H9 (cell line): ENCODE results near the gene SMPD2. TPM values are rescaled to one million over a fixed set of nuclear protein-coding genes. Genes with fewer than 3 reads are reported as not detected.

Experiments used
- DNase-seq: peaks from one replicate; pipeline ENCODE4 v3.0.0-alpha.2; 2017
- H2AFZ ChIP-seq: one replicate; pipeline ENCODE4 v1.6.1; 2013; ENCODE audit warnings: mild to moderate bottlenecking, low read length, control low read depth, moderate library complexity
- H2AK5ac ChIP-seq: 2 replicates; pipeline ENCODE4 v1.6.1; 2013; ENCODE audit warnings: low read length, control low read depth, mixed read lengths; ENCODE audit not compliant: insufficient read length
- H2BK120ac ChIP-seq: one replicate; pipeline ENCODE4 v1.6.1; 2013; ENCODE audit warnings: low read depth, mild to moderate bottlenecking, low read length, control low read depth, inconsistent platforms; ENCODE audit not compliant: poor library complexity, severe bottlenecking
- H2BK12ac ChIP-seq: 2 replicates; pipeline ENCODE4 v1.6.1; 2013; ENCODE audit warnings: low read length, control low read depth, mixed read lengths, low read depth; ENCODE audit not compliant: insufficient read length
- H2BK15ac ChIP-seq: 2 replicates; pipeline ENCODE4 v1.6.1; 2013; ENCODE audit warnings: low read depth, low read length, control low read depth
- H2BK20ac ChIP-seq: one replicate; pipeline ENCODE4 v1.6.1; 2013; ENCODE audit warnings: low read depth, mild to moderate bottlenecking, low read length, control low read depth, inconsistent platforms; ENCODE audit not compliant: poor library complexity, severe bottlenecking
- H2BK5ac ChIP-seq: 2 replicates; pipeline ENCODE4 v1.6.1; 2013; ENCODE audit warnings: low read length, control low read depth, mixed read lengths; ENCODE audit not compliant: insufficient read length
- H3K14ac ChIP-seq: 2 replicates; pipeline ENCODE4 v1.6.1; 2013; ENCODE audit warnings: low read length, control low read depth; ENCODE audit not compliant: insufficient read depth
- H3K18ac ChIP-seq: 2 replicates; pipeline ENCODE4 v1.6.1; 2013; ENCODE audit warnings: low read depth, mild to moderate bottlenecking, mixed read lengths, low read length, control low read depth; ENCODE audit not compliant: insufficient read length
- H3K23ac ChIP-seq: 2 replicates; pipeline ENCODE4 v1.6.1; 2013; ENCODE audit warnings: low read length, control low read depth, mixed read lengths, low read depth; ENCODE audit not compliant: insufficient read length
- H3K23me2 ChIP-seq: 2 replicates; pipeline ENCODE4 v1.6.1; 2013; ENCODE audit warnings: low read depth, mild to moderate bottlenecking, mixed read lengths, low read length, control low read depth; ENCODE audit not compliant: insufficient read length, poor library complexity, severe bottlenecking
- H3K27ac ChIP-seq: 2 replicates; pipeline ENCODE4 v1.5.1; 2013; ENCODE audit warnings: low read length, control low read depth, mixed read lengths, low read depth; ENCODE audit not compliant: insufficient read length
- H3K27me3 ChIP-seq: 2 replicates; pipeline ENCODE4 v1.6.1; 2013; ENCODE audit warnings: low read length, control low read depth, inconsistent platforms; ENCODE audit not compliant: insufficient read depth
- H3K4ac ChIP-seq: 2 replicates; pipeline ENCODE4 v1.6.1; 2013; ENCODE audit warnings: low read depth, mild to moderate bottlenecking, control low read depth, inconsistent platforms, low read length, moderate library complexity
- H3K4me1 ChIP-seq: 2 replicates; pipeline ENCODE4 v1.6.1; 2013; ENCODE audit warnings: low read length, control low read depth, inconsistent platforms; ENCODE audit not compliant: insufficient read depth
- H3K4me2 ChIP-seq: 2 replicates; pipeline ENCODE4 v1.6.1; 2013; ENCODE audit warnings: low read length, control low read depth, mixed read lengths; ENCODE audit not compliant: insufficient read length, insufficient read depth
- H3K56ac ChIP-seq: 2 replicates; pipeline ENCODE4 v1.6.1; 2013; ENCODE audit warnings: low read depth, mild to moderate bottlenecking, mixed read lengths, low read length, control low read depth; ENCODE audit not compliant: insufficient read length
- H3K79me1 ChIP-seq: 2 replicates; pipeline ENCODE4 v1.6.1; 2013; ENCODE audit warnings: low read depth, mild to moderate bottlenecking, moderate library complexity, low read length, control low read depth, inconsistent platforms; ENCODE audit not compliant: insufficient read depth, poor library complexity, severe bottlenecking
- H3K79me2 ChIP-seq: 2 replicates; pipeline ENCODE4 v1.6.1; 2013; ENCODE audit warnings: low read length, control low read depth, inconsistent platforms; ENCODE audit not compliant: insufficient read depth
- H3K9ac ChIP-seq: 2 replicates; pipeline ENCODE4 v1.6.1; 2013; ENCODE audit warnings: low read length, control low read depth, mixed read lengths; ENCODE audit not compliant: insufficient read length; ENCODE audit errors: extremely low read depth
- H3K9me3 ChIP-seq: one replicate; pipeline ENCODE4 v1.6.1; 2013; ENCODE audit warnings: low read depth, low read length, inconsistent platforms; ENCODE audit not compliant: control insufficient read depth
- H3T11ph ChIP-seq: one replicate; pipeline ENCODE4 v1.6.1; 2013; ENCODE audit warnings: mild to moderate bottlenecking, low read length, control low read depth, inconsistent platforms
- H4K20me1 ChIP-seq: one replicate; pipeline ENCODE4 v1.6.1; 2013; ENCODE audit not compliant: control insufficient read depth, insufficient read length, insufficient read depth
- H4K5ac ChIP-seq: 2 replicates; pipeline ENCODE4 v1.6.1; 2013; ENCODE audit warnings: low read depth, mild to moderate bottlenecking, mixed read lengths, low read length, control low read depth; ENCODE audit not compliant: insufficient read length
- H4K8ac ChIP-seq: replicated peaks from 2 replicates; pipeline ENCODE4 v1.6.1; 2013; ENCODE audit warnings: low read length, control low read depth, mixed read lengths, low read depth; ENCODE audit not compliant: insufficient read length
- H4K91ac ChIP-seq: 2 replicates; pipeline ENCODE4 v1.6.1; 2013; ENCODE audit warnings: low read depth, mild to moderate bottlenecking, moderate library complexity, mixed read lengths, low read length, control low read depth; ENCODE audit not compliant: insufficient read length
- H3K27ac Mint-ChIP-seq, 3 experiments: 2 replicates in 2 of 3; 3 replicates in 1 of 3; pipeline ENCODE4 v1.8.0; 2020 to 2021; ENCODE audit warnings: mixed read lengths in 3 of 3, mild to moderate bottlenecking in 1 of 3, moderate library complexity in 1 of 3
- H3K27me3 Mint-ChIP-seq: 2 replicates; pipeline ENCODE4 v1.8.0; 2021; ENCODE audit warnings: low read depth, mild to moderate bottlenecking, moderate library complexity, mixed read lengths
- H3K36me3 Mint-ChIP-seq, 3 experiments: 2 replicates in 2 of 3; 3 replicates in 1 of 3; pipeline ENCODE4 v1.8.0; 2020 to 2021; ENCODE audit warnings: low read depth in 3 of 3, mixed read lengths in 3 of 3; ENCODE audit not compliant: insufficient read depth in 1 of 3
- H3K4me1 Mint-ChIP-seq, 2 experiments: 2 replicates each; pipeline ENCODE4 v1.8.0; 2020; ENCODE audit warnings: mixed read lengths in 2 of 2
- H3K4me3 Mint-ChIP-seq, 2 experiments: 2 replicates in 1 of 2; 3 replicates in 1 of 2; pipeline ENCODE4 v1.8.0; 2020 to 2021; ENCODE audit warnings: mild to moderate bottlenecking in 2 of 2, mixed read lengths in 2 of 2, moderate library complexity in 1 of 2
- H3K9me3 Mint-ChIP-seq, 2 experiments: 2 replicates in 1 of 2; 3 replicates in 1 of 2; pipeline ENCODE4 v1.8.0; 2020; ENCODE audit warnings: mild to moderate bottlenecking in 2 of 2, mixed read lengths in 2 of 2, moderate library complexity in 1 of 2
- WGBS: extraction: QIAGEN DNeasy Blood & Tissue Kit; methylation state at CpG from one replicate; pipeline ENCODE4 v1.1.7; 2013; ENCODE audit warnings: missing lambda C conversion rate, low lambda C conversion rate, mixed read lengths; ENCODE audit not compliant: insufficient read length; ENCODE audit errors: extremely low coverage; 5-methylcytosine and 5-hydroxymethylcytosine counted together
- total RNA-seq: library from RNA; stranded (reverse); gene quantifications from 2 replicates; pipeline ENCODE4 v1.2.1, GENCODE V29; 2021
- TF ChIP-seq, protein P1 (sequence below): fragments of 200-600 bp; sonication (generic); conservative IDR thresholded peaks from 3 replicates; pipeline ENCODE4 v1.8.0; 2021; ENCODE audit warnings: antibody characterized with exemption, mild to moderate bottlenecking

The SMPD2 gene
- total RNA-seq, 1 experiment from 2014 or later = 13.0 TPM

DNA sequence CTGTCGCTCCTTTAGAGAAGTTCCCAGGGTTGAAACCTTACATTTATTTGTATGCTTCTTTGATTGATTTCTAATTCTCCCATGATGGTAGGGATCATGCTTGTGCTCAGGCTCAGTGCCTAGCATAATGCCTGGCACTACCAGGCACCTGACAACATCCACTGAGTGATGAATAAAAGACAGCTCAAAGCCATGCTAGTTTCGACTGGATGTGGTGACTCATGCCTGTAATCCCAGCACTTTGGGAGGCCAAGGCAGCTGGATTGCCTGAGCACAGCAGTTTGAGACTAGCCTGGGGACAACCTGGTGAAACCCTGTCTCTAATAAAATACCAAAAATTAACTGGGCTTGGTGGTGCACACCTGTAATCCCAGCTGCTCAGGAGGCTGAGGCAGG is 46.6 kb upstream of the SMPD2 start:
- no peaks in the 10 kb centered on the region for H3K79me1 ChIP-seq
- H3K23me2 ChIP-seq = no peaks in the 10 kb centered on the region
- H2AFZ ChIP-seq = no peak overlapping the region
- no peaks in the 10 kb centered on the region for H3K4me1 ChIP-seq
- H3K79me2 ChIP-seq = no peaks in the 10 kb centered on the region
- H4K8ac ChIP-seq = no peak overlapping the region
- H3K27ac ChIP-seq = no peak overlapping the region
- no peak overlapping the region for H2BK15ac ChIP-seq
- no peaks in the 10 kb centered on the region for H3K9me3 ChIP-seq
- H3K23ac ChIP-seq = no peak overlapping the region
- no peak overlapping the region for H3K9ac ChIP-seq
- H3K56ac ChIP-seq = no peak overlapping the region
- Mint-ChIP-seq H3K4me1 (peaks cover 0 to 3% of the 10 kb centered on the region in 2 experiments; a peak in 1 of 4 replicates), H3K36me3 (no peaks in the 10 kb centered on the region), H3K4me3 (no peak overlapping the region), H3K27me3 (no peaks in the 10 kb centered on the region; the same call in 1 of the 2 replicates), H3K9me3 (no peaks in the 10 kb centered on the region), H3K27ac (no peak overlapping the region)
- no peak overlapping the region for H3K14ac ChIP-seq
- no peak overlapping the region for H3K4me2 ChIP-seq
- no peak for DNase-seq
- no peak overlapping the region for H2BK12ac ChIP-seq
- TF ChIP-seq, protein P1, sequence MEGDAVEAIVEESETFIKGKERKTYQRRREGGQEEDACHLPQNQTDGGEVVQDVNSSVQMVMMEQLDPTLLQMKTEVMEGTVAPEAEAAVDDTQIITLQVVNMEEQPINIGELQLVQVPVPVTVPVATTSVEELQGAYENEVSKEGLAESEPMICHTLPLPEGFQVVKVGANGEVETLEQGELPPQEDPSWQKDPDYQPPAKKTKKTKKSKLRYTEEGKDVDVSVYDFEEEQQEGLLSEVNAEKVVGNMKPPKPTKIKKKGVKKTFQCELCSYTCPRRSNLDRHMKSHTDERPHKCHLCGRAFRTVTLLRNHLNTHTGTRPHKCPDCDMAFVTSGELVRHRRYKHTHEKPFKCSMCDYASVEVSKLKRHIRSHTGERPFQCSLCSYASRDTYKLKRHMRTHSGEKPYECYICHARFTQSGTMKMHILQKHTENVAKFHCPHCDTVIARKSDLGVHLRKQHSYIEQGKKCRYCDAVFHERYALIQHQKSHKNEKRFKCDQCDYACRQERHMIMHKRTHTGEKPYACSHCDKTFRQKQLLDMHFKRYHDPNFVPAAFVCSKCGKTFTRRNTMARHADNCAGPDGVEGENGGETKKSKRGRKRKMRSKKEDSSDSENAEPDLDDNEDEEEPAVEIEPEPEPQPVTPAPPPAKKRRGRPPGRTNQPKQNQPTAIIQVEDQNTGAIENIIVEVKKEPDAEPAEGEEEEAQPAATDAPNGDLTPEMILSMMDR = no peak
- H4K20me1 ChIP-seq = no peaks in the 10 kb centered on the region
- H3K27me3 ChIP-seq = no peaks in the 10 kb centered on the region
- no peak overlapping the region for H4K91ac ChIP-seq
- H2BK5ac ChIP-seq = no peak overlapping the region
- no peak overlapping the region; the same call in 1 of the 2 replicates for H3K4ac ChIP-seq
- no peak overlapping the region for H2BK120ac ChIP-seq
- H4K5ac ChIP-seq = no peak overlapping the region
- no peak overlapping the region for H2BK20ac ChIP-seq
- H3T11ph ChIP-seq = no peak overlapping the region
- no peak overlapping the region for H3K18ac ChIP-seq
- whole genome bisulfite sequencing = no CpG with 5 or more reads among the region's 2 CpGs
- H2AK5ac ChIP-seq = no peak overlapping the region
